ENCODE results near the gene GPC5. TPM values are rescaled to one million over a fixed set of nuclear protein-coding genes. Genes with fewer than 3 reads are reported as not detected.

Gene GPC5
- total and polyA plus RNA-seq, 2 of the 13 experiments (the other 11 are each of a cell fraction or from before 2014, with no cell fraction given), result 0.02 to 0.07 TPM

- peak; percentile 55; the same call in 1 of the 2 replicates for TF ChIP-seq IKZF5 (CRISPR knock-in tag; IDR thresholded peaks at IDR 0.05)
Measured at GRCh38 chr13:91362908-91363307, 35.5 kb upstream of the GPC5 start (continued).

- no peak overlapping the region for H3K4me2 ChIP-seq (ENCODE audit: low read depth, low read length)
- H3K9me3 ChIP-seq (ENCODE audit: low read length), result no peaks in the 10 kb centered on the region
- intact Hi-C loops (cut with micrococcal nuclease; ENCODE audit: unreplicated experiment), result no loop called here
- ATAC-seq, result no peak
- no peak for FAIRE-seq
- H3K27ac ChIP-seq (ENCODE audit: extremely low read length, insufficient read depth, low read length), result no peak overlapping the region
- no peaks in the 10 kb centered on the region for H4K20me1 ChIP-seq (ENCODE audit: insufficient read depth, low read length)
- in situ Hi-C loops (cut with HindIII; ENCODE audit: extremely low pct_ligation_motif_present, low pct_unique_long_range_greater_than_20kb), result no loop called here
- H3K36me3 ChIP-seq (replicated peaks in 1 of 2; ENCODE audit: control insufficient read depth in 1 of 2, insufficient read depth in 2 of 2, low read length in 2 of 2), result no peaks in the 10 kb centered on the region
- 100% methylated on average over 1 of the region's 1 CpG for WGBS (ENCODE audit: low lambda C conversion rate)
- no peak overlapping the region for H3K9ac ChIP-seq (ENCODE audit: insufficient read depth, low read depth, low read length)
- DNase-seq (ENCODE audit: low spot score), result no peak
- H3K4me3 ChIP-seq (replicated peaks in 1 of 3; ENCODE audit: insufficient read depth in 1 of 3, low read depth in 2 of 3, low read length in 3 of 3), result no peak overlapping the region
- TF ChIP-seq MYPOP (CRISPR knock-in tag; IDR thresholded peaks at IDR 0.05), result no peak
- TF ChIP-seq KDM3A (CRISPR knock-in tag; IDR thresholded peaks at IDR 0.05; ENCODE audit: low read depth), result no peak
- no peak for TF ChIP-seq SRSF9 (IDR thresholded peaks at IDR 0.05; ENCODE audit: borderline replicate concordance, insufficient read depth, low read depth, low read length, poor library complexity, severe bottlenecking)
- TF ChIP-seq ETV6 (CRISPR knock-in tag; conservative IDR thresholded peaks at IDR 0.05), result no peak
- TF ChIP-seq CHCHD3 (CRISPR knock-in tag; IDR thresholded peaks at IDR 0.05), result no peak
- no peak for TF ChIP-seq MAFF (IDR thresholded peaks at IDR 0.05; ENCODE audit: low read depth, low read length)
- TF ChIP-seq NFIB (CRISPR knock-in tag; IDR thresholded peaks at IDR 0.05; ENCODE audit: borderline replicate concordance), result no peak
- TF ChIP-seq MED13 (CRISPR knock-in tag; IDR thresholded peaks at IDR 0.05), result no peak
- no peak for TF ChIP-seq SUZ12 (IDR thresholded peaks at IDR 0.05; ENCODE audit: low read depth, low read length)
- no peak for TF ChIP-seq ISL2 (CRISPR knock-in tag; IDR thresholded peaks at IDR 0.05)
- no peak for TF ChIP-seq AKAP8 (CRISPR knock-in tag; IDR thresholded peaks at IDR 0.05)
- TF ChIP-seq ZNF234 (CRISPR knock-in tag; conservative IDR thresholded peaks at IDR 0.05), result no peak
- TF ChIP-seq CHD4 (IDR thresholded peaks at IDR 0.05; ENCODE audit: borderline replicate concordance, low read length), result no peak
- TF ChIP-seq ZNF580 (CRISPR knock-in tag; IDR thresholded peaks at IDR 0.05; ENCODE audit: borderline replicate concordance, low read depth), result no peak
- no peak for TF ChIP-seq ZNF558 (CRISPR knock-in tag; IDR thresholded peaks at IDR 0.05; ENCODE audit: borderline replicate concordance)
- TF ChIP-seq ZNF530 (CRISPR knock-in tag; IDR thresholded peaks at IDR 0.05; ENCODE audit: low read depth), result no peak
- H3K79me2 ChIP-seq (ENCODE audit: insufficient read depth, low read length), result no peaks in the 10 kb centered on the region
- BruUV-seq (replicated peaks), result no TSS peak
- no peaks in the 10 kb centered on the region for H3K27me3 ChIP-seq (ENCODE audit: control insufficient read depth in 1 of 2, insufficient read depth in 2 of 2, low read length in 2 of 2)
- POLR2A ChIA-PET, result no interaction called here
- H2AFZ ChIP-seq (ENCODE audit: low read length), result no peak overlapping the region
- H3K4me1 ChIP-seq (ENCODE audit: insufficient read depth, low read length), result peaks cover 22% of the 10 kb centered on the region
- CTCF ChIA-PET (ENCODE audit: low intra/inter-chr PET ratio, low total read pairs), result no interaction called here
Measured at GRCh38 chr13:91368101-91368500, 30.3 kb upstream of the GPC5 start.

Measured in HepG2 (cell line).